ENCODE measurements around the gene ZNF613. TPM values are rescaled to one million over a fixed set of nuclear protein-coding genes. Genes with fewer than 3 reads are reported as not detected.

Gene ZNF613
- total RNA-seq, 1 experiment from 2014 or later, result 2.2 TPM

DNA sequence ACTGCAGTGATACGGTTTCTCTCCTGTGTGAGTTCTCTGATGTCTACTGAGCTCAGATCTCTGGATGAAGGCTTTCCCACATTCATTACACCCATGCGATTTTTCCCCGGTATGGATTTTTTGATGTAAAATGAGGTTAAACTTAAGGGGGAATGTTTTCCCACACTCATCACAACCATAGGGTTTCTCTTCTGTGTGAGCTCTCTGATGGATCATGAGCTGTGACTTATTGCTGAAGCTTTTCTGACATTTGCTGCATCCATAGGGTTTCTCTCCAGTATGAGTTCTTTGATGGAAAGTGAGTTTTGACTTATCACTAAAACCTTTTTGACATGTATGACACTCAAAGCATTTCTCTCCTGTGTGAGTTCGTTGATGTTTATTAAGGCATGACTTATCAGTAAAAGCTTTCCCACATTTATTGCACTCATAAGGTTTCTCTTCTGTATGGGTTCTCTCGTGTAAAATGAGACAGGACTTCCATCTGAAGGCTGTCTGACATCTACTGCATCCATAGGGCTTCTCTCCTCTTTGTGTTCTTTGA is 11.9 kb upstream of the ZNF613 start:
- CTCF ChIA-PET, result no interaction called here
- intact Hi-C loops (cut with micrococcal nuclease; ENCODE audit: unreplicated experiment), result no loop called here
- peaks cover 56% of the 10 kb centered on the region for H3K9me3 Mint-ChIP-seq (ENCODE audit: unreplicated experiment)
- BruUV-seq (replicated peaks), result no TSS peak
- no peak overlapping the region for H3K4me3 Mint-ChIP-seq (ENCODE audit: unreplicated experiment)
- no peaks in the 10 kb centered on the region for H3K36me3 ChIP-seq (ENCODE audit: control insufficient read depth, insufficient read depth, low read length)
- H3K27me3 ChIP-seq (replicated peaks; ENCODE audit: control insufficient read depth, insufficient read depth, low read length), result no peaks in the 10 kb centered on the region
- no peaks in the 10 kb centered on the region for H3K36me3 Mint-ChIP-seq (ENCODE audit: insufficient read depth, unreplicated experiment)
- no peak overlapping the region for H3K4me3 ChIP-seq (ENCODE audit: low read depth, low read length)
- no peak overlapping the region for H3K27ac Mint-ChIP-seq (ENCODE audit: unreplicated experiment)
- no peak for TF ChIP-seq CTCF (IDR thresholded peaks at IDR 0.05; ENCODE audit: insufficient read depth in 1 of 2, low read depth in 1 of 2, low read length in 1 of 2, severe bottlenecking in 1 of 2, unreplicated experiment in 1 of 2)
- peaks cover 39% of the 10 kb centered on the region for H3K9me3 ChIP-seq
- DNase-seq, result no peak
- H3K4me1 Mint-ChIP-seq (ENCODE audit: low read depth, unreplicated experiment), result no peaks in the 10 kb centered on the region
- no peaks in the 10 kb centered on the region for H3K27me3 Mint-ChIP-seq (ENCODE audit: insufficient read depth, unreplicated experiment)
- no peaks in the 10 kb centered on the region for H3K4me1 ChIP-seq
- POLR2A ChIA-PET, result no interaction called here

GRCh38 chr19:51916167-51916566 is 11.1 kb upstream of the ZNF613 start:
- Mint-ChIP-seq H3K36me3 (ENCODE audit: insufficient read depth, unreplicated experiment) (no peaks in the 10 kb centered on the region), H3K27ac (ENCODE audit: unreplicated experiment) (no peak overlapping the region), H3K27me3 (ENCODE audit: insufficient read depth, unreplicated experiment) (no peaks in the 10 kb centered on the region), H3K4me1 (ENCODE audit: low read depth, unreplicated experiment) (no peaks in the 10 kb centered on the region), H3K9me3 (ENCODE audit: unreplicated experiment) (peaks cover 62% of the 10 kb centered on the region), H3K4me3 (ENCODE audit: unreplicated experiment) (no peak overlapping the region)
- Histone ChIP-seq H3K36me3 (ENCODE audit: control insufficient read depth, insufficient read depth, low read length) (no peaks in the 10 kb centered on the region), H3K27me3 (replicated peaks; ENCODE audit: control insufficient read depth, insufficient read depth, low read length) (no peaks in the 10 kb centered on the region), H3K4me3 (ENCODE audit: low read depth, low read length) (no peak overlapping the region), H3K4me1 (no peaks in the 10 kb centered on the region), H3K9me3 (peaks cover 42% of the 10 kb centered on the region)
- intact Hi-C loops (cut with micrococcal nuclease; ENCODE audit: unreplicated experiment), result no loop called here
- ChIA-PET CTCF (no interaction called here), POLR2A (no interaction called here)
- no peak for DNase-seq
- TF ChIP-seq CTCF (IDR thresholded peaks at IDR 0.05; ENCODE audit: insufficient read depth in 1 of 2, low read depth in 1 of 2, low read length in 1 of 2, severe bottlenecking in 1 of 2, unreplicated experiment in 1 of 2), result no peak
- BruUV-seq (replicated peaks), result no TSS peak

DNA sequence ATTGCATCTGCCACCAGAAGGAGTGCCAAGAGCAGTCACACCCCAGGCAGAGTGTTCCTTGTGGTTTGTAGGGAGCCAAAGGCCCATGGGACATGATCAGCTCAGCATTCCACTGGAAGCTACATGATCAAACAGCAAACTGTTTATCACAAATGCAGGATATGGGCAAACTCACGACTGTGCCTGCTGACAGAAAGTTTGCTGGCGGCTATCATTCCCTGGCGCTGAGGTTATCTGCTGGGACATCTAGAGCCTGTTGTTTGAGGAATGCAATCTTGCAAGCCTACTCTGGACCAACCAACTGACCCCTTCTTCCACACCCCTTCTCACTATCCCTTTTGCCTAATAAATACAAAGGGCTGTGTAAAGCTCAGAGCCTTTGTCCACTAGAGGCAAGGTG is 7.7 kb upstream of the ZNF613 start:
- Mint-ChIP-seq H3K36me3 (ENCODE audit: insufficient read depth, unreplicated experiment) (no peaks in the 10 kb centered on the region), H3K27me3 (ENCODE audit: insufficient read depth, unreplicated experiment) (no peaks in the 10 kb centered on the region), H3K27ac (ENCODE audit: unreplicated experiment) (no peak overlapping the region), H3K4me3 (ENCODE audit: unreplicated experiment) (no peak overlapping the region), H3K9me3 (ENCODE audit: unreplicated experiment) (peaks cover 60% of the 10 kb centered on the region), H3K4me1 (ENCODE audit: low read depth, unreplicated experiment) (no peaks in the 10 kb centered on the region)
- ChIA-PET CTCF (no interaction called here), POLR2A (no interaction called here)
- Histone ChIP-seq H3K36me3 (ENCODE audit: control insufficient read depth, insufficient read depth, low read length) (no peaks in the 10 kb centered on the region), H3K4me1 (no peaks in the 10 kb centered on the region), H3K4me3 (ENCODE audit: low read depth, low read length) (no peak overlapping the region), H3K27me3 (replicated peaks; ENCODE audit: control insufficient read depth, insufficient read depth, low read length) (no peaks in the 10 kb centered on the region), H3K9me3 (peaks cover 61% of the 10 kb centered on the region)
- TF ChIP-seq CTCF (IDR thresholded peaks at IDR 0.05; ENCODE audit: insufficient read depth in 1 of 2, low read depth in 1 of 2, low read length in 1 of 2, severe bottlenecking in 1 of 2, unreplicated experiment in 1 of 2), result no peak
- no TSS peak for BruUV-seq (replicated peaks)
- intact Hi-C loops (cut with micrococcal nuclease; ENCODE audit: unreplicated experiment), result no loop called here
- no peak for DNase-seq

Measured in Caco-2 (cell line).